ENCODE measurements around the gene OPHN1.

Gene OPHN1

DNA sequence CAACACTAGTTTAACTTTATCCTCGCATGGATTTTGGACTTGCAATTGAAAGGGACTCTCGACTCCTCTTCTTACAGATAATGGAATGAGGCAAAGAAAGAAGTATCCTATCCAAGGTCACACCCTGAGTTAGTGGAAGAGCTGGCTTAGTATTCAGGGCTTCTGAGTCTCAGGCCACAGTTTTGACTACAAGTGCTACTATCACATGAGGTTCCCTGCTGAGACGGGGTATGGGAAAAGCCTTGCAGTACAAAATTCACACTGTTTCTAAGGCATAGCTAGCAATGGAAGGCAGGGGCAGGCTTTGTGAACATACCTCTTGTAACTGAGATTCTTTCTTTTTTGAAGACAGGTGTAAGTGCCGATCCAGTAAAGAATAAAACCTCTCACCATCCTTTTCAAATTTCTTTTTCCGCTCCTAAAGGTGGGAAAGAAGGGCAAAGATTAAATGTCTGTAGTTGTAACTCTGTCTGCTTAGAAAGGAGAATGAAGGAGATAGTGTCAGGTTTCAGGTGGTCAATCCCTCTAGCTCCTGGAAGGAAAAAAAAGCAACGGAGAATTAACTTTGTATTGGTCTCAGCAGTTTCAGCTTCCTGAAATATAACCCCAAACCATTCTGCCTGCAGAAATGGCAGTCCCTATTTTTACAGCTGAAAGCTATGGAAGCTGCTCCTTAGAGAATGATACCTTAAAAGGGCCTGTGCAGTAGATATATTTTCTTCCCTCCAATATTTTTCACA lies 199.0 kb downstream of the OPHN1 start:
- DNase-seq: no peak

DNA sequence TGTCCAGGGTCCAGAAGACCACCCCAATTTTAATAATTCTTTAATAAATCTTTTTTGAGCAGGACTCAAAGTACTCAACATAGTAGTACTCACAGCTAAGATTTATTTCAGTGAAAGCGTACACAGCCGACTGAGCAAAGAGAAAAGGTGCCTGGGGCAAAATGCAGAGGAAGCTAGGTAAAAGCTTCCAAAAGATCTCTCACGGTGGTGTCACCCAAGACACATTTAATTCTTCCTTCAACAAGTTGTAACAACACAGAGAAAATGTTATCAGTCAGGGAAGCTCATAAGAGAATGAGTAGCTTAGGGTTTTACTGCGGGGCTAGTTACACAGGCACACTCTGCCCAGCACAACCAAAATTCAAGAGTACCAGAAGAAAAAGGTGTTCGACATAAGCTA lies 201.1 kb downstream of the OPHN1 start:
- DNase-seq: no peak

DNA sequence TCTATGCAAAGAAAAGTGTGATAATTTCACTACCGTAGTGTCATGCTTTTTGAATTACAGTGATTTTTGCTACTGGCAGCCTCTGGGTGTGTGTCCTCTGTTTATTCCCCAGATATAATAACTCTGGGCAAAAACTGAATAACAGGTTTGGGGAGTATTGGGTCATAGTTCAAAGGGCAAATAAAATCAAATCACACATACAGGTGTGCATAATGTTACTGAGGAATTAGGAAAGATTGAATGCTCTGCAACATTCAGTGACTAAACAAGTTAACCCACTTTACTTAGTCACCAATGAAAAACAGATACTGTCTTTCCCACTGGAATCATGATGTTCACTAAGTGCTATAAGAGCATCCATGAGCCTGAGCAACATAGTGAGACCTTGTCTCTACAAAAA lies 224.3 kb downstream of the OPHN1 start:
- DNase-seq: no peak

DNA sequence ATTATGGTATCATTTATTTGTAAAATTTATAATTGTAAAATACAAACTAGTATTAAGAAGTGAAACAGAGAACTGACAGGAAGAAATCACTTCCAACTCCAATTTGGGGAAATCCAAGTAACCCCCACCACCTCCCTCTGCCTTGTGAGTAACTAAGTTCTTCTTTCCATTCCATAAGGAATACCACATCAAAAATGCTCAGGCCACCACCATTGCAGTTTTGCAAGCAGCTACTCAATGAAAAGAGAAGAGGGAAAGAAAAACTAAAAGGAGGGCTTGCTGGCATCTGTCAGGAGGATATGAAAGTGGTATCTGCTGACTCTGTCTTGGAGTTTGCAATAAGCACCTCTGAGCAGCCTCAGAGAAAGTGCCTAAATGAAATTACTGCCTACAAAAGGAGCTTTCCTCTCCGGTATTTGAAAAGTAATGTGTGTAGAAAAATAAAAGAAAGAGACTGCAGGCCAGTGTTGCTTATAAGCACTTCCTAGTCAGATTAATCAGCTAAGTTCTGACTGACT lies 228.7 kb downstream of the OPHN1 start:
- no peak for DNase-seq

DNA sequence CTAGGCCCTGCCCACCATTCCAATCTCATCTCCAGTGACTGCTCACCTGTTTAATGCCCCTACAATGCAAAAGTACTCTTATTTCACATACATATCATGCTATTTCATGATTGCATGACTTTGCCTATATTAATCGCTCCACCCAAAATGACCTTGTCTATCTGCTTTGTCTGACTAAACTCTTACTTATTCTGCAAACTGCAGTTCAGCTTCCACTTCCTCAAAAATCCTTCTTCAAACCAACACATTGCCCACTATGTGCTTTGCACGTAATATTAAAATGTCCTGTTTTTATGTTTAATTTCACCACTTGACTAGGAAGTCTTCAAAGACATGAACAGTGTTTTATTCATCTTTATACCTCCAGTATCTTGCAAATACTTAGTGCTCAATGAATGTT lies 229.6 kb downstream of the OPHN1 start:
- DNase-seq: no peak

DNA sequence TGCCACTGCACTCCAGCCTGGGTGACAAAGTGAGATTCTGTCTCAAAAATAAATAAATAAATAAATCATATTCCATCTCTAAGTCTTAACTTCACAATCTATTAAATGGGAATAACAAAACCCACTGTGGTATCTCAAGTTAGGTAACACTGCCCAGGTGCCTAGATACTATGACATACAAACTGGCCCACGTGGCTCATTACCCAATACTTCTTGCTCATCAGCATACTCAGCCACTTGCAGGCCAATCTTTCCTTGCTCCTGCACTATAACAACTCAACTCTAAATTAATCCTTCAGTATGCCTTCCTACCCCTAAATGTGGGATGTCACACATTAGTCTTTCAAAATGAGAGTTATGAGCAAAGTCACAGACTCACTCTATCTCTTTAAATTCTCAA lies 230.1 kb downstream of the OPHN1 start:
- DNase-seq: no peak

DNA sequence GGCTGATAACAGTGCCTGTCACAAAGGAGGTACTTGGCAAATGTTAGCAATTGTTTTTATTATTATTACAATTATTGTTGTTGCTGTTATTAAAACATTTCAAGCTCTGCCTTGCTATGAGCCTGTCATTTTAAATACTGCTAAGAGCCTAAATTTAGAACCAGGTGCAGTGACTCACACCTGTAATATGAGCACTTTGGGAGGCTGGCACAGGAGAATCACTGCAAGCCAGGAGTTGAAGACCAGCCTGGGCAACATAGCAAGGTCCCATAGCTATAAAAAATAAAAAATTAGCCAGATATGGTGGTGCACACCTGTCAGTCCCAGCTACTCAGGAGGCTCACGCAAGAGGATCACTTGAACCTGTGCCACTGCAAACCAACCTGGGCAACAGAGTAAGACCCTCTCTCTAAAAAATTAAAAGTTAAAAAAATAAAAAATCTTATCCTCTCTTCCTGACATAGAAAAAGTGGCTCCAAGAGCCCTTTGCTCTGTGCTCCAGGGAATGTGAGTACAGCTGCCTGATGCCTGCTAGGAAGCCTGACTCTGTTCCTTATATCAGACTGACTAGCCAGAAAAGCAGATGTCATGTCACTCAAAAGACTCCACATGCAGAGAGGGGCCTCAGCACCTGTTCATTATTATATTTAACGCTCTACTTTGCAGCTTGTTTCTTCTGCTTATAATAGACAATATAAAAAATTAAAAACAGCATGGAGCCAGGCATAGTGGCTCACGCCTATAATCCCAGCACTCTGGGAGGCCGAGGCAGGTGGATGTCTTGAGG lies 234.0 kb downstream of the OPHN1 start:
- DNase-seq: no peak

DNA sequence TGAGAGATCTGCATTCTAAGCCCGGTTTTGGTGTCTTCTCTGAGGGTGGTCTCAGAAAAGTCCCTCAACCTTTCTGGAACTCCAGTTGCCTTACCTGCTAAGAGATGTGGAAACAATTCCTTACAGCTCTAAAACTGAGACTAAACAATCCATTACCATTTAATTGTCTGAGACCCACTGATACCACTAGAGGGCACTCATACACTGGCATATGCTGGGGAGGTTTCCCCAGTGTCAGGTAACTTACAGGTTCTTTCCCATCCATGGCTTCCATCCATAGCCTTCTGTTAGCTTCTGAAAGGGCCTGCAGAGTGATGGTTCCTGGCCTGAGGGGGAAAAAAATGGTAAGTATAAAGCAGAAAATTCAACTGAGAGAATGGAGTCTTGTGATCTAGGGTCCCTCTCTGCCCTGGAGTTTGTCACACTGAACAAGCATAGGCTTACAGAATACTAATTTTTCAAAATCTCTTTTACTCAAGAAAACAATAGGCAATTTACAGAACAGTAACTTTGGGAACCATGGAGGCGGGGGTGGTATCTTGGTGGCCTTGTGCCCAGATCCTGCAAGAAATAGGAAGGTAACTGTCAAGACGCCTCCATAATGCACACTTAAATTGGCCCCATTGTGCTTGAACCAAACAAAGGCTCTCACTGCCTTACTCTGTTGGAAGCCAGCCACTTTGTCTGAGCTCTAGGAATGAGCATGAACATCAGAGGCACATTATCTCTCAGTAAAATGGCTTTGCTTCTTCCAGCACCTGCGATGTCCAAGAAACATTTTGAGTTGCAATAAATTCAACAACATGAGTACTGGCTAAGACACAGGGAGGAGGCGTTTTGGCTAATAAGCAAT lies 236.1 kb downstream of the OPHN1 start:
- peak; percentile 11 for DNase-seq

DNA sequence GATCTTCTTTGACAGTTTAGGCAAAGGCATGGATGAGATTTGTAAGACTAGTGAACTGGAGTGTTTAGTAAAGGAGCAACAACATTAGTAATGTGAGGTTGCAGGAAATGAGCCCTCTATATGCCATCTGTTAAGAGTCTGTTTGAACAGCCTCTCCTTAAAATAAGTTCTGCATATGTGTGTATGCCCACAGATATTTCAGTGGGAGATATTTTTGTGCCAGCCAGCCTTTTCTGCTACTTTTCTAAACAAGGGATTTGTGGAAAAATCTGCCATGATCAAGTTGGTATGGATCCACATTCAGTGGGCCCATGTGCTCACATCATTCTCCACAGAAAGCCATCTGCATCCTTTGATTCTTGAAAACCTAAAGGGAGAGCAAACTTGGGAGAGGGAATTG lies 237.7 kb downstream of the OPHN1 start:
- DNase-seq: no peak

DNA sequence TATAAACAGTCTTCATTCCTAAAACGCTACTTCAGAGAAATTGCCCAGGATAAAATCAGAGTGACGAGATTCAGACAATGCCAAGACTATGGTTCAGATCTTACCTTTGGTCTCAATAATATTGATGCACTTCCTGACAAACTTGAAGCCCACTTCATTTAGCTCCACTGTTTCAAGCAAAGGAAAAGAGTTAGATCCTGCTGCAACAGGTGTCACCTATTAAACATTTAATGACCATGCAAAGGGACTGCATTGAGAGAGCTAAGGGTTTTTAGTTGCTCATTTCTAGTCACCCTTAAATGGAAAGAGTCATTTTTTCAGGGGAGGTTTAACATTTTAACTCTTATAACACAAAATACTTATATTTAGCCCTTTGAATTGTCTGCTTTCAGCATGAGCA lies 239.5 kb downstream of the OPHN1 start:
- no peak for DNase-seq

DNA sequence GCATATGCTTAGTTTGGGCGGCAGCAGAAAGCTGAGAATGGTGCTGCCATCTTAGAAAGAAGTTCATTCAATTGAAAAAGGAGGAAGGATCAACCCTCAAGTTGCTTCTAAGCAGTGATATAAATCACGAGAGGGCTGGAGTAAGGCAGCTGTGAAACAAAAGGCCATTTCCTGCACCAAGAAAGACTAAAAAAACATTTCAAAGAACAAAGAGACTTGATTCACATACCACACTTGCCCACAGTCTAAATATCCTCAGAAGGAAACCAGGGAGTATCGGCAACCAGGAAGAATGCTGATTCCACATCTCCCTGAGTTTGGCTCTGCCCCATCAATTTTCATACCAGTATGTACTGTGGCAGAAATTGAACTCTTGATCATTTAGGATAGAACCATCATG lies 240.1 kb downstream of the OPHN1 start:
- no peak for DNase-seq

DNA sequence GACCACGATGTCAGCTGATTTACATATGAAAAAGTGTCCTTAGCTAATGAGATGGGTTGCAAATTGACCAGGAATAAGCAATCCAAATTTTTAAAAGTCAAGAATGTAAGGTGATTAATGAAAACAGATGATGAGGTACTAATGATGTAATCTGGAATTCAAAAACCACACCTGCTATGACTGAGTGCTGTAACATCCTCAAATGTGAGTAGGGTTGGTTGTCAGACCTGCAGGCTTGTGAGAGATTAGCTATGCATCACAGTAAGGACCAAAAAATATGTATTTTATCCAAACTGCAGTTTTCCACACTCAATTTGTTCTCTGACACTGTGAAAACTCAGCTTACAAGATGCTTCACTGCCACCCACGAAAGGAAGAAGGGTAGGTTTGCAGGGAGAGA lies 242.5 kb downstream of the OPHN1 start:
- no peak for DNase-seq

DNA sequence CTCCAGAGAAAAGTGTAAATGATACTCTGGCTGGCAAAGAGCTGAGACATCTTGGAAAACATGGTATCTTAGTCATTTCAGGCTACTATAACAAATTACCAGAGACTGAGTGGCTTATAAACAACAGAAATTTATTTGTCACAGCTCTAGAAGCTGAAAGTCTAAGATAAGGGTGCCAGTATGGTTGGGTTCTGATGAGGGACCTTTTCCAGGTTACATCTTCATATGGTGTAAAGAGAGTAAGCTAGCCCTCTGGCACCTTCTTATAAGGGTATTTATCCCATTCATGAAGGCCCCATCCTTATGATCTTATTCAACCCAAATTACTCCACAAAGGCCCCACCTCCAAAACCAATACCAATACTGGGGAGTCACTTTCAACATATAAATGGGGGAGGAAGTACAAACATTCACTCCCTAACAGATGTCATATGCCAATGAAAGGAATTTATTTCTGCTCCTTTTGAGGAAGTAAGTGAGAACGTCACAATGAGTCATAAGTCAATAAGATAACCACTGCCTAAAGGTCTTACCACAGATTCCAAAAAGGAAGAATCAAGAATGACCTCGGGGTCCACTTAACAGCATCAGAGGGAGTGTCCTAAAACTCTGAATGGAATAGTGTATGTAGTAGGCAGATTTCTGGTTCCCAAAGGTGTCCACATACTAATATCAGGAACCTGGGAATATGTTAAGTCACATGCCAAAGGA lies 246.6 kb downstream of the OPHN1 start:
- DNase-seq: no peak

DNA sequence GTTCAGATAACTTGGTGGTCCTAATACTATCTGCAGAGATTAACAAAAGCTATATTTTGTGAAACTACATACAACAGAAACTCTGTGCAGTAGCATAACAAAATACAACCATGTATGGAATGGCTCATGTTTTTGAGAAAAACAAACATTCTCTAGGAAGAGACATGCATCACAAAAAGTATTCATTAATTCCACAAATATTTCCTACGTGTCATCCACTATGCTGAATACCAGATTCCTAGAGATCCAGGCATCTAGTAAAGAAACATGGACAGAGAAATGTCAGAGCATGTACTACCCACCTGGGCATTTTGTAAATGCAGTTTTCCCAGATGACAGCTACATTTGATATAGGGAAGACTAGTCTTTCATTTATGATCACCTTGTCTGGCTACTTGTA lies 248.1 kb downstream of the OPHN1 start:
- no peak for DNase-seq

DNA sequence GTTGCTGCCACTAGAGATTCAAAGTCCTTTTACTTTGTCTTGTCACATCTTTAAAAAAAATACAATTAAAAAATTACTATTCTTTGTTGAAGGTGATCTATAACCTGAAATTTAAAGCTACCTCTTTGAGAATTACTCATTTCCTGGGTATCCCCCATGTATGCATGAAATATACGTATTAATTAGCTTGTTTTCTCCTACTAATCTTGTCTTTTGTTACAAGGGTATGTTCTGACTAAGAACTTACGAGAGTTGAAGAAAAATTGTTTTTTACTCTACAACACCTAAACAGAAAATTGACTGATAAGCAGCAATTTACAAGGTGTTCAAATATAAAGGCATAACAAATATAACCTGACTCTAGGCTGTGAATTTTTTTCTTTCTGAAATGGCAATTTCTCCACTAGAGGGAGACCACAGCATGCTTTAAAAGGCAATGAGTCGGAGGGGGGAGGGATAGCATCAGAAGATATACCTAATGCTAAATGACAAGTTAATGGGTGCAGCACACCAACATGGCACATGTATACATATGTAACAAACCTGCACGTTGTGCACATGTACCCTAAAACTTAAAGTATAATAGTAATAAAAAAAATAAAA lies 249.6 kb downstream of the OPHN1 start:
- peak; percentile 10 for DNase-seq

DNA sequence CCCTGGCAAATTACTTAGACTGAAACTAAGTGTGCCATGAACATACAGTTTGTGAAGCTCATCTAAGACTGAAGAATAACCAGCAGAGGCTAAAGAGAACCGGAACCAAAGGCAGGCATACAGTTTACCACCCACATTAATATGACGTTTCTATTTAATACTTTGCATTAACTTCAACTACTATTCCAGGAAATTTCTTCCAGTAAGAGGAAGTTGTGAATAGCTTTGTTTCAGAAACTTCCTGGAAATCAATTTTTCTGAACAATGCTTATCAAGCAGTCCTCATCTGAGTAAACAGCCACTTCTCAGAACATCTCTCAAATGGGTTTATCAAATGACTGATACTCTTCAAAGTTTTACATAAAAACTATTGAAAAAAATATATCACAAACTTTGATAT lies 252.7 kb downstream of the OPHN1 start:
- no peak for DNase-seq

DNA sequence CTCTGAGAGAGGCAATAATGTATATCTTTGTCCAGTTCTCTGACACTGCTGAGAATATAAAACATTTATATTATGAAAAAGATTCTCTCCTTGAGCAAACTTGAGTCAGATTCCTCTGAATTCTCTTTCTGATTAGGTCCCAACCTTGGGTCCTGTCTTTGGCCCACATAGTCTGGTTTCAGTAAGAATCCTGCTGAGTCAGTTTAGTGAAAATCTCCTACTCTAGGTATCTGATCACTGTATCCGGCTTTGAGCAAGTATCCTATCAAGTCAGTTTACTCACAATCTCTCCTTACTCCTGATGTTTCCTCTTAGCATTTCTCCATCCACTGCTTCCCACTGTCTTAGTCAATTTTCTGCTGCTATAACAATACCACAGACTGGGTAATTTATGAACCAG lies 253.9 kb downstream of the OPHN1 start:
- no peak for DNase-seq

DNA sequence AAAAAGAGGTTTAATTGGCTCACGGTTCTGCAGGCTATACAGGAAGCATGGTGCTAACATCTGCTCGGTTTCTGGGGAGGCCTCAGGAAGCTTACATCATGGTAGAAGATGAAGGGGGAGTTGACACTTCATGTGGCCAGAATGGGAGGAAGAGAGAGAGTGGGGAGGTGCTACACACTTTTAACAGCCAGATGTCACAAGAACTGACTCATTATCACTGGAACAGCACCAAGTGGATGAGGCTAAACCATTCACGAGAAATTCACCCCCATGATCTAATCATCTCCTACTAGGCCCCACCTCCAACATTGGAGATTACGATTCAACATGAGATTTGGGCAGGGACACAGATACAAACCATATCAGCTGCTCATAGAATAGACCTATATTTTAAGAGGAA lies 255.8 kb downstream of the OPHN1 start:
- DNase-seq: no peak

DNA sequence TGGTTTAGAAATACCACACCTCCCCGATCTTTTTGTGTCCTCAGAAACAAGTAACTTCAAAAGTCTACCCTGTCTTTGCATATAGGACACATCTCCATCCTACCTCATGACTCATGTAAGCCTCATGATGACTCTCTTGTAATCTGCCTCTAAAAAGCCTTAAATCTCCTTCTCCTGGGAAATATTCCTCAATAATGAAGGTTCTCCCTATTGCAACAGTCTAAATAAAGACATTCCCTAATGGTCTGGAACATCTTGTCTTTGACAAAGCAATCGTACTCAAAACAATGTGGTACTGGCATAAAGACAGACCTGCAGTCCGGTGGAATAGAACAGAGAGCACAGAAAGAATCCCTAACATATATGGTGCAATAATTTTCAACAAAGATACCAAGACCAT lies 257.7 kb downstream of the OPHN1 start:
- DNase-seq: no peak

DNA sequence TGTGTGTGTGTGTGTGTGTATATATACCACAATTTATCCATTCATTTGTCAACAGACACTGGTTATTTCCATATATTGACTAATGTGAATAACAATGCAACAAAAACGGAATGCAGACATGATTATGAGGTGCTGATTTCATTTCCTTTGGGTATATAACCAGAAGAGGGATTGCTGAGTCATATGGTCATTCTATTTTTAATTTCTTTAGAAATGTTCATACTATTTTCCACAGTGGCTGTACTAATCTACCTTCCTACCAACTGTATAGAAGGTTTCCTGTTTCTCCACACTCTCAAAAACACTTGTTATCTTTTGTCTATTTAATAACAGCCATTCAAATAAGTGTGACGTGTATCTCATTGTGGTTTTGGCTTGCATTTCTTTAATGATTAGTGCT lies 269.9 kb downstream of the OPHN1 start:
- DNase-seq: no peak

DNA sequence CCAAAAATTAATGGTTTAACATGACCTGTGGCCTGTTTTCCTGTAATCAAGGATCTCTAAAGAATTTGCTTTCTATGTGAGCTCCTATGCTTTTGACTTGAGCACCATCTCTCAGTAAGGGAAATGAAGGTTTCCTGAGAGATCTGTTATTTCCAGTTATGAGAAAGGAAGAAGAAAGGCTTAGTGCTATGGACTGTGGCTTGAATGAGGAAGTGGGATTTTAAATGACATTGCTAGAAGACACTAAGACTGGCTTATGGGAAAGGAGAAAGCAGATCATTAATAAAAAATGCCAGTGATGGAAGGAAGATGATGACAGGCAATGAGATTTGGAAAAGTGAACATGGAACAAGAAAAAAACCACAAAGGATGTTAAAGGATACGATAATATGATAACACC lies 285.4 kb downstream of the OPHN1 start:
- DNase-seq: no peak

DNA sequence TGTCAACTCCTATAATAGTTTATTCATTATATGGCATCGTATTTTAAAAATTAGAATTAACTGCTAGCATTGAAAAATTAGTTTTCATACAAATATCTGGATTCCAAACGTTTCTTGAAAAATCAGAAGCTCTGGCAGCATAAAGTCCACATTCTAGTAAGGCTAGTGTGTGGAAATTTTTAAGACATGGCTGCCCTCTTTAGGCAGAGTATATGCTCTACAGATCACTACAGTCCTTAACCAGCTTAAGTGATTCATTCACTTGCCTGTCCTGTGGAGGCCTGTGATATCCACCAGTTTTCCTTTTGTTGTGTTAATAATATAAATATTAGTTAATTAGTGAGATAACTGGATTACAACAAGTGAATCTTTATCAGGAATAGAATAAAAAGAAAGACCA lies 287.2 kb downstream of the OPHN1 start:
- DNase-seq: peak; percentile 3
